ENCODE data around the gene BCL6B.
A peak's percentile ranks its signal among the peaks of the same experiment; 100 is the strongest.

BCL6B gene

DNA sequence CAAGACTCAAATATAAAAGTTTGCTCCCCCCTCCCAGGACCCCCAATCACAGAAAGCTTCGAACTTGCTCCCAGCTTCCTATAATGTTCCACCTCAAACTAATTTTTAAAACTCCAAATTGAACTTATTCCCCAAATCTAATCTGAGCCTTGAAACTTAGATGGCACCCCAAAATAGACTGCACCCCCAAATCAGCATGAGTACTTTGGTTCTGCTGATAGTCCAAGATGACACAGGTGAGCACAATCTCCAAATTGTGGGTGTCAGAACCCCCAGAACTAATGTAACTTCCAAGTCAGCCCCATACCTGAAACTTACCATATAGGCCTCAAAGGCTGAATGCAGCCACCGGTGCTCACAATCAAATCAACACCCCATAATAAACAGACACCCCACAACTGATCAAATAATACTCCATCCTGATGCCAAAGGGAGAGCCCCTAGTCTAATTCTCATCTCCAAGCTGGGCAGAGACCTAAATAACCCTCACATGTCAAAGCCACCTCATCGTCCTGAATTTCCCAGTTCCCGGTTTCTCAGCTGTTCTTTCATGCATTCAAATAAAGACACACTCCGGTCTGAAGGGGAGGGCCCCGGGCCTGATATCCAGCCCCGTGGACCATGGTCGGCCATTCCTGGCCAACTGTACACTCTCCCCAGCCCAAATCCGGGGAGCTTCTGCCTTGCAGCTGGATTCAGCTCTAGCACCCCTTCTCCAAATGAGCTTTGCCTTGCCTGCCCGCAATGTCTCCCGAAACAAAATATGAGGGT, 1.8 kb upstream of the BCL6B start:
- DNase-seq (ENCODE audit: insufficient read length), result no peak
- no peak for TF ChIP-seq POLR2AphosphoS5 (IDR thresholded peaks at IDR 0.05; ENCODE audit: low read depth, low read length)
- TF ChIP-seq TAF1 (IDR thresholded peaks at IDR 0.05; ENCODE audit: borderline replicate concordance, low read depth, low read length), result no peak
- FAIRE-seq, result no peak

DNA sequence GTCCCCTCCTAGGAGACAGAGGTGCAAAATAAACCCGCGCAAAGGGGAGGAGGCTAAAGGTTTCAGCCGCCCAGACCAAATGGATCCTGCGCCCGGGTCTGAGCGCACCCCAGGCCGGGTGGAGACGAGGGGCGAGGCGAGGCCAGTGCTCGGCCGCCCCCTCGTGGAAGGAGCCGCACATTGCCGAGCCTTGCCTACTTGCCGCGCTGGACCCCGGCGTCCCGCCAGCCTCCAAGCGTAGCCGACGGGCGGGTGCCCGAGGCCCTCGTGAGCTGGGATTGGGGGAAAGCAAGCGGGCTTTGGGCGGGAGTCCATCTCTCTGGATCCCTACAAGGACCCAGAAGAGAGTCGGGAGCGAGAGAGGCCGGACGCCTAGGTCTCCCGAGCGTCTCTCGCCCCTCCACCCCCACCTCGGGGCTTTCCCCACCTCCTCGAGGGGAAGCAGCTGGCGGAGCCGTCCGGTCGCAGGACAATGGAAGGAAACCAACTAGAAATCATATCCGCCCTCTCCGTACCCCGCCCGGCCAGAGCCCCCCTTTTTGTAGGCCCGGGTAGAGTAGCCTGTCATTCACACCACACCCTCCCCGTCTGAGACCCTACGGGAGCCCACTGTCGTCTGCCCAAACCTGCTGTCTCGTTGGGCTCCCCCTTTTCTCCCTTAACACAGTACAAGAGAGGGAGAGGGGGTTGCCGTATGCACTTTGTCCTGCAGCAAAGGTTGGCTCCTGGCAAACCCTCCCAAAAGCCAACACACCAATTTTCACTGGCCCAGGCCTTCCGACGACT, 664 bp upstream of the BCL6B start:
- no peak for TF ChIP-seq POLR2A (IDR thresholded peaks at IDR 0.05; ENCODE audit: low read depth, low read length)
- no peak for TF ChIP-seq TAF1 (IDR thresholded peaks at IDR 0.05; ENCODE audit: borderline replicate concordance, low read depth, low read length)
- DNase-seq (ENCODE audit: insufficient read length) (peak; percentile 97), FAIRE-seq (peak; percentile 91)

DNA sequence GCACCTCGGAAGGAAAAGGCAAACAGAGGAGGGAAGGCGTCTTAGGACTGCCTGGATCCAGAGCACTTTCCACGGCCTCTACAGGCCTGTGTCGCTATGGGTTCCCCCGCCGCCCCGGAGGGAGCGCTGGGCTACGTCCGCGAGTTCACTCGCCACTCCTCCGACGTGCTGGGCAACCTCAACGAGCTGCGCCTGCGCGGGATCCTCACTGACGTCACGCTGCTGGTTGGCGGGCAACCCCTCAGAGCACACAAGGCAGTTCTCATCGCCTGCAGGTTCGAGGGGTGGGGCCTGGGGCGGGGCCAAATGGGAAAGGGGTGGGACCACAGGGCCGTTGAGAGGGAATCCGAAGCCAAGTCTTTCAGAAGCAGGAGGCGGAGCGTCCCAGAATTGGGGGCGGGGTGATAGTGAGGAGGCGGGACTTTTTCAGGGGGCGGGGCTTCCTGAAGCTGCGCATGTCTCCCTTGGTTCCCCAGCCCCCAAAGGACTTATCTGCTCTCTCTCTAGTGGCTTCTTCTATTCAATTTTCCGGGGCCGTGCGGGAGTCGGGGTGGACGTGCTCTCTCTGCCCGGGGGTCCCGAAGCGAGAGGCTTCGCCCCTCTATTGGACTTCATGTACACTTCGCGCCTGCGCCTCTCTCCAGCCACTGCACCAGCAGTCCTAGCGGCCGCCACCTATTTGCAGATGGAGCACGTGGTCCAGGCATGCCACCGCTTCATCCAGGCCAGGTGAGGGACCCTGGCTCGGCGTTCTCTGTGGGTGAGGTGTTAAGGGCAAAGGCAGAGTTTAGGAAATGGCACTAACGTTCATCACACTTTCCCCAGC, 939 bp downstream of the BCL6B start:
- FAIRE-seq (peak; percentile 86), DNase-seq (ENCODE audit: insufficient read length) (peak; percentile 95)
- no peak for TF ChIP-seq TAF1 (IDR thresholded peaks at IDR 0.05; ENCODE audit: borderline replicate concordance, low read depth, low read length)
- TF ChIP-seq POLR2A (IDR thresholded peaks at IDR 0.05; ENCODE audit: low read depth, low read length), result no peak
- no peak for TF ChIP-seq POLR2AphosphoS5 (IDR thresholded peaks at IDR 0.05; ENCODE audit: low read depth, low read length)

DNA sequence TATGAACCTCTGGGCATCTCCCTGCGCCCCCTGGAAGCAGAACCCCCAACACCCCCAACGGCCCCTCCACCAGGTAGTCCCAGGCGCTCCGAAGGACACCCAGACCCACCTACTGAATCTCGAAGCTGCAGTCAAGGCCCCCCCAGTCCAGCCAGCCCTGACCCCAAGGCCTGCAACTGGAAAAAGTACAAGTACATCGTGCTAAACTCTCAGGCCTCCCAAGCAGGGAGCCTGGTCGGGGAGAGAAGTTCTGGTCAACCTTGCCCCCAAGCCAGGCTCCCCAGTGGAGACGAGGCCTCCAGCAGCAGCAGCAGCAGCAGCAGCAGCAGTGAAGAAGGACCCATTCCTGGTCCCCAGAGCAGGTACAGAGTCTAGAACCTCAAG, 1.5 kb downstream of the BCL6B start:
- DNase-seq (ENCODE audit: insufficient read length), result no peak
- no peak for FAIRE-seq
- TF ChIP-seq POLR2AphosphoS5 (IDR thresholded peaks at IDR 0.05; ENCODE audit: low read depth, low read length) (no peak), TAF1 (IDR thresholded peaks at IDR 0.05; ENCODE audit: borderline replicate concordance, low read depth, low read length) (no peak), POLR2A (IDR thresholded peaks at IDR 0.05; ENCODE audit: low read depth, low read length) (no peak)

DNA sequence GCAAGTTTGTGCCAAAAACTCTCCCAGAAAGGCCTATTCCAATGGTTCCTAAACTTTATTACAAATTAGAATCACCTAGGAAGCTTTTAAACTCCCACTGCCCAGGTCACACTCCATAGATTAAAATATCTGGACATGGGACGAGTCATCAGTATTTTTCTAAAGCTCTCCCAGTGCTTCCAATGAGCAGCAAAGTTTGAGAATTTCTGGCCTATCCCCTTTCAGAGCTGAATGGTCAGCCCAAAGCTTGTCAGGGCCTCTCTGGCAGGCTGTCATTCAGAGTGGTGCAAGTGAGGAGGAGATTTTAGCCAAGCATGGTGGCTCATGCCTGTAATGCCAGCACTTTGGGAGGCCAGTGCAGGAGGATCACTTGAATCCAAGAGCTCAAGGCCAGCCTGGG, 2.4 kb downstream of the BCL6B start:
- no peak for FAIRE-seq
- TF ChIP-seq TAF1 (IDR thresholded peaks at IDR 0.05; ENCODE audit: borderline replicate concordance, low read depth, low read length) (no peak), POLR2AphosphoS5 (IDR thresholded peaks at IDR 0.05; ENCODE audit: low read depth, low read length) (no peak), POLR2A (IDR thresholded peaks at IDR 0.05; ENCODE audit: low read depth, low read length) (no peak)
- no peak for DNase-seq (ENCODE audit: insufficient read length)

DNA sequence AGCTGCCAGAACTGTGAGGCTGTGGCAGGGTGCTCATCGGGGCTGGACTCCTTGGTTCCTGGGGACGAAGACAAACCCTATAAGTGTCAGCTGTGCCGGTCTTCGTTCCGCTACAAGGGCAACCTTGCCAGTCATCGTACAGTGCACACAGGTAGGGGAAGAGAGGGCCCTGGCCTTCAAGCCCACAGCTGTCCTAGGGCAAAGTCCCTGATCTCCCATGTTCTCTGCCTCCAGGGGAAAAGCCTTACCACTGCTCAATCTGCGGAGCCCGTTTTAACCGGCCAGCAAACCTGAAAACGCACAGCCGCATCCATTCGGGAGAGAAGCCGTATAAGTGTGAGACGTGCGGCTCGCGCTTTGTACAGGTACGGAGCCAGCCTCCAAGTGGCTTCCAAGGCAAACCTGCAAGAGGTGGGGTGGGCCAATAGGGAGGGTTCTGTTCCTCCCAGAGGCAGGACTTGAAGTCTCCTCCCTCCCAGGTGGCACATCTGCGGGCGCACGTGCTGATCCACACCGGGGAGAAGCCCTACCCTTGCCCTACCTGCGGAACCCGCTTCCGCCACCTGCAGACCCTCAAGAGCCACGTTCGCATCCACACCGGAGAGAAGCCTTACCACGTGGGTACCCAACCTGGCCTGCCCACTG, 3.7 kb downstream of the BCL6B start:
- no peak for TF ChIP-seq POLR2AphosphoS5 (IDR thresholded peaks at IDR 0.05; ENCODE audit: low read depth, low read length)
- DNase-seq (ENCODE audit: insufficient read length) (no peak), FAIRE-seq (no peak)

DNA sequence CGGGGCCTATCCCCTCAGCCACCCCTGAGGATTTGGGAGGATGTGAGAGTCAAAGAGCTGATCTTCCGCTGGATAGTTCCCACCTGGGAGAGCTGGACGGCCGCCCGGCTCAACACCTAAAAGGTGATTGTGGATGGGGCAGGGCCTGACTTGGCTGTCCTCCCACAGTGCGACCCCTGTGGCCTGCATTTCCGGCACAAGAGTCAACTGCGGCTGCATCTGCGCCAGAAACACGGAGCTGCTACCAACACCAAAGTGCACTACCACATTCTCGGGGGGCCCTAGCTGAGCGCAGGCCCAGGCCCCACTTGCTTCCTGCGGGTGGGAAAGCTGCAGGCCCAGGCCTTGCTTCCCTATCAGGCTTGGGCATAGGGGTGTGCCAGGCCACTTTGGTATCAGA, 4.5 kb downstream of the BCL6B start:
- TF ChIP-seq POLR2A (IDR thresholded peaks at IDR 0.05; ENCODE audit: low read depth, low read length), result no peak
- TF ChIP-seq TAF1 (IDR thresholded peaks at IDR 0.05; ENCODE audit: borderline replicate concordance, low read depth, low read length), result no peak
- no peak for TF ChIP-seq POLR2AphosphoS5 (IDR thresholded peaks at IDR 0.05; ENCODE audit: low read depth, low read length)
- DNase-seq (ENCODE audit: insufficient read length) (no peak), FAIRE-seq (no peak)

DNA sequence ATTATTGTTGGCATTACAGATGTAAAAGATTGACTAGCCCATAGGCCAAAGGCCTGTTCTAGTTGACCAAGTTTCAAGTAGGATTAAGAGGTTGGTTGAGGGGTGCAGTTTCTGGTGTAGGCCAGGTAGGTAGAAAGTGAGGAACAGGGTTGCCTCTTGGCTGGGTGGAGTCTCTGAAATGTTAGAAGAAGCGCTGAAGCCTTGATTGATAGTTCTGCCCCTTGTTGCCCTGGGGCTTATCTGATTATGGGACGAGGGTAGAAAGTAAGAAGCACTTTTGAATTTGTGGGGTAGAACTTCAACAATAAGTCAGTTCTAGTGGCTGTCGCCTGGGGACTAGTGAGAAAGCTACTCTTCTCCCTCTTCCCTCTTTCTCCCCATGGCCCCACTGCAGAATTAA, 6.2 kb downstream of the BCL6B start:
- TF ChIP-seq POLR2A (IDR thresholded peaks at IDR 0.05; ENCODE audit: low read depth, low read length) (no peak), POLR2AphosphoS5 (IDR thresholded peaks at IDR 0.05; ENCODE audit: low read depth, low read length) (no peak), TAF1 (IDR thresholded peaks at IDR 0.05; ENCODE audit: borderline replicate concordance, low read depth, low read length) (no peak)
- no peak for FAIRE-seq

DNA sequence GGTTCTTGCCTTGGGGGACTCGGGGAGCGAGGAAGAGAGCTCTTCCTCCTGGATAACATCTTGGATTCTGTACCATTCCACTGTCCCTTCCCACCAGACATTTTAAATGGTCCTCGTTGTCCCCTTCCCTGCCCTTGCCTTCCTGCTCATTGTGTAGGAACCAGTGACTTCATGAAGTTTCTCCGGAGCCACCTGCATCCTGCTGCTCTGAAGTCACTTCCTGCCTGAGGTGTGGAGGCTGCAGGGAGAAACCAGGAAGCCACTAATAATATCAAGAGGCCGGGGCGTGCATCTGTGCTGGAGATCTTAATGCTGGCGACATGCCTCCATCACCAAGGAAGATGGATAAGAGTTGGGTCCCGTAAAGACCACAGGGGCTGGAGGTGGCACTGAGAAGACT, 6.8 kb downstream of the BCL6B start:
- no peak for TF ChIP-seq TAF1 (IDR thresholded peaks at IDR 0.05; ENCODE audit: borderline replicate concordance, low read depth, low read length)
- TF ChIP-seq POLR2A (IDR thresholded peaks at IDR 0.05; ENCODE audit: low read depth, low read length), result no peak
- no peak for TF ChIP-seq POLR2AphosphoS5 (IDR thresholded peaks at IDR 0.05; ENCODE audit: low read depth, low read length)
- peak; percentile 85 for FAIRE-seq
- DNase-seq (ENCODE audit: insufficient read length), result no peak

More for the DNA sequence above, 6.2 kb downstream of the BCL6B start:
- no peak for DNase-seq (ENCODE audit: insufficient read length)

DNA sequence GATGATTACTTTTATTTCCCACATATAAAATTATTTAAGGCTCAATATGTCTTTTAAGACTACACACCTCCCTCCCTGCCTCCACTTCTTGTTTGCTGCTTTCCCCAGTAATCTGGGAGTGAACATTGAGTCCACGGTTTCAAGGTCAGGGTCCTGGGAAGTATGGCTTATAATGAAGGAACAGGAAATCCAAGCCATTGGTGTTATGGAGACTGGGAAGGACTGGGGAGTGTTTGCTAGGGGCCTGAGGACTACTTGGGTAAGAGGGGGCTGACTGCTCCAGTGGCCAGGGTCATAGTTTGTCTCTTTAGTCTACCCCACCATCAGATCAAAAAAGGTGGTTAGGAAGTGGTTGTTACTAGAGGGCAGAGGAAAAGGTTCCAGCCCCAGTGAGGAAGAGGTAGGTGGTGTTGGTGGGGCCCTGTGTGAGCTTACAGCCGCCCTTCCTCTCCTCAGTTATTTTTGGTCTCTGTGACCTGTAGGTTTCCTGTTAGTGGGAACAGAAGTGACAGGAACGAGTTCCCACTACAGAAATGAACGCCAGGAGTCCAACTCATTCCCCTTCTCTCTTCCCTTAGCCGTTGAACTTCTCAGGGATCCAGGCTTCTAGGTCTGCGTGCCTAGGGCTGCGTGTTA, 12.2 kb downstream of the BCL6B start:
- TF ChIP-seq POLR2A (IDR thresholded peaks at IDR 0.05; ENCODE audit: low read depth, low read length) (no peak), TAF1 (IDR thresholded peaks at IDR 0.05; ENCODE audit: borderline replicate concordance, low read depth, low read length) (no peak), POLR2AphosphoS5 (IDR thresholded peaks at IDR 0.05; ENCODE audit: low read depth, low read length) (no peak)
- DNase-seq (ENCODE audit: insufficient read length) (no peak), FAIRE-seq (no peak)
